HCT116 (cell line): ENCODE measurements around the gene ACAP2. TPM values are rescaled to one million over a fixed set of nuclear protein-coding genes. Genes with fewer than 3 reads are reported as not detected.

Experiments
- ATAC-seq: fragments of 200-7000 bp; cut with Tn5 transposase; 2 replicates; pipeline ENCODE4 v1.9.1; 2020; ENCODE audit warnings: mild to moderate bottlenecking, moderate library complexity
- BruUV-seq: library from RNA; stranded (reverse); fragments of 400-500 nt; replicated peaks from 2 replicates; lab custom pipeline; 2021; lab: Mats Ljungman, UMichigan
- CTCF ChIA-PET: fragments of 300-600 bp; sonication (Branson Sonifier 250); formaldehyde crosslinking; loops from one replicate; lab custom pipeline; 2021; ENCODE audit warnings: antibody characterized with exemption; lab: Charles Lee
- POLR2A ChIA-PET: fragments of 300-600, 350-600 bp; sonication (Branson Sonifier 250); formaldehyde crosslinking; loops from one replicate; lab custom pipeline; 2021; ENCODE audit warnings: antibody characterized with exemption; lab: Charles Lee
- RAD21 ChIA-PET, 2 experiments: fragments of 300-600 bp; sonication (Branson Sonifier 250); formaldehyde crosslinking; loops; one replicate each; lab custom pipeline; 2023; ENCODE audit warnings: low total read pairs in 2 of 2; ENCODE audit not compliant: uncharacterized antibody in 2 of 2, unreplicated experiment in 2 of 2, low non-redundant PET in 1 of 2; lab: Charles Lee
- DNase-seq: peaks from one replicate; pipeline ENCODE4 v3.0.0-alpha.2; 2010; ENCODE audit warnings: low read depth, low spot score
- H2AFZ ChIP-seq: fragments of 200-600 bp; shearing (Covaris generic), sonication (generic); 2 replicates; pipeline ENCODE4 v1.6.1; 2017; ENCODE audit warnings: low read depth, mixed run types, mixed read lengths, antibody characterized with exemption, low read length; ENCODE audit not compliant: poor library complexity, severe bottlenecking
- H3K27ac ChIP-seq: 2 replicates; pipeline ENCODE4 v1.5.1; 2012; ENCODE audit warnings: low read depth, low read length
- H3K27me3 ChIP-seq: fragments of 200-600 bp; sonication (generic); 2 replicates; pipeline ENCODE4 v1.6.1; 2016; ENCODE audit warnings: mixed run types, low read length, mixed read lengths; ENCODE audit not compliant: insufficient read depth
- H3K36me3 ChIP-seq, 2 experiments: fragments of 200-500 bp in 1 of 2; fragments of 200-600 bp in 1 of 2; sonication (Bioruptor generic) in 1 of 2; sonication (generic) in 1 of 2; 2 replicates each; pipeline versions ENCODE4 v1.5.1 to v1.6.1; 2014 to 2016; ENCODE audit warnings: low read length in 2 of 2, inconsistent platforms in 1 of 2, mixed read lengths in 1 of 2, mixed run types in 1 of 2; ENCODE audit not compliant: insufficient read depth in 2 of 2, control insufficient read depth in 1 of 2
- H3K4me1 ChIP-seq, 2 experiments: fragments of 200-600 bp in 1 of 2; sonication (generic) in 1 of 2; 2 replicates each; pipeline versions ENCODE4 v1.5.1 to v1.6.1; 2012 to 2017; ENCODE audit warnings: low read length in 2 of 2, inconsistent platforms in 1 of 2, mild to moderate bottlenecking in 1 of 2, mixed read lengths in 1 of 2, mixed run types in 1 of 2, moderate library complexity in 1 of 2; ENCODE audit not compliant: insufficient read depth in 2 of 2, control insufficient read depth in 1 of 2
- H3K4me2 ChIP-seq: fragments of 200-600 bp; sonication (generic); 2 replicates; pipeline ENCODE4 v1.6.1; 2017; ENCODE audit warnings: mixed run types, low read length, mixed read lengths
- H3K4me3 ChIP-seq, 2 experiments: fragments of 200-600 bp in 1 of 2; sonication (generic) in 1 of 2; replicated peaks in 1 of 2; 2 replicates each; pipeline ENCODE4 v1.5.1; 2011 to 2016; ENCODE audit warnings: low read length in 2 of 2, control low read depth in 1 of 2, low read depth in 1 of 2, mild to moderate bottlenecking in 1 of 2, mixed read lengths in 1 of 2, mixed run types in 1 of 2
- H3K79me2 ChIP-seq: fragments of 200-600 bp; sonication (generic); 2 replicates; pipeline ENCODE4 v1.6.1; 2017; ENCODE audit warnings: mild to moderate bottlenecking, mixed run types, low read length, moderate library complexity, mixed read lengths; ENCODE audit not compliant: insufficient read depth
- H3K9ac ChIP-seq: fragments of 200-600 bp; sonication (generic); 2 replicates; pipeline ENCODE4 v1.6.1; 2016; ENCODE audit warnings: low read length, mixed read lengths
- H3K9me2 ChIP-seq: fragments of 200-600 bp; sonication (generic), shearing (Covaris generic); 2 replicates; pipeline ENCODE4 v1.6.1; 2017; ENCODE audit warnings: mixed run types, mild to moderate bottlenecking, moderate library complexity; ENCODE audit not compliant: insufficient read depth
- H3K9me3 ChIP-seq, 2 experiments: fragments of 200-500 bp in 1 of 2; fragments of 200-600 bp in 1 of 2; sonication (Bioruptor generic) in 1 of 2; sonication (generic) in 1 of 2; 2 replicates each; pipeline ENCODE4 v1.6.1; 2014 to 2017; ENCODE audit warnings: low read length in 2 of 2, mixed read lengths in 2 of 2, inconsistent platforms in 1 of 2, low read depth in 1 of 2, mild to moderate bottlenecking in 1 of 2, mixed run types in 1 of 2, moderate library complexity in 1 of 2; ENCODE audit not compliant: control insufficient read depth in 1 of 2, insufficient read depth in 1 of 2
- H4K20me1 ChIP-seq: fragments of 200-600 bp; sonication (generic), shearing (Covaris generic); 2 replicates; pipeline ENCODE4 v1.6.1; 2017; ENCODE audit warnings: mixed run types, mild to moderate bottlenecking, moderate library complexity; ENCODE audit not compliant: insufficient read depth
- CBX3 ChIP-seq: IDR thresholded peaks from 2 replicates; pipeline ENCODE4 v1.6.1; 2012; ENCODE audit warnings: low read depth
- CEBPB ChIP-seq: IDR thresholded peaks from 2 replicates; pipeline ENCODE4 v1.6.1; 2012; ENCODE audit warnings: low read depth
- ELF1 ChIP-seq: IDR thresholded peaks from 2 replicates; pipeline ENCODE4 v1.6.1; 2012; ENCODE audit warnings: low read depth, borderline replicate concordance
- EZH2 ChIP-seq: fragments of 200-600 bp; sonication (generic); IDR thresholded peaks from 2 replicates; pipeline ENCODE4 v1.6.1; 2017; ENCODE audit warnings: antibody characterized with exemption, mixed run types
- EZH2phosphoT487 ChIP-seq: fragments of 200-600 bp; IDR thresholded peaks from 2 replicates; pipeline ENCODE4 v1.6.1; 2018; ENCODE audit warnings: antibody characterized with exemption, borderline replicate concordance
- JUND ChIP-seq: IDR thresholded peaks from 2 replicates; pipeline ENCODE4 v1.6.1; 2012
- POLR2A ChIP-seq: IDR thresholded peaks from 2 replicates; pipeline ENCODE4 v1.7.0; 2011; ENCODE audit warnings: borderline replicate concordance; ENCODE audit not compliant: insufficient read depth, insufficient read length; ENCODE audit errors: extremely low read depth
- RAD21 ChIP-seq: IDR thresholded peaks from 2 replicates; pipeline ENCODE4 v1.6.1; 2012; ENCODE audit warnings: low read depth, mild to moderate bottlenecking
- SIN3A ChIP-seq: IDR thresholded peaks from 2 replicates; pipeline ENCODE4 v1.6.1; 2012; ENCODE audit warnings: low read depth
- TCF7L2 ChIP-seq: IDR thresholded peaks from 2 replicates; pipeline ENCODE4 v1.7.0; 2011; ENCODE audit warnings: borderline replicate concordance, inconsistent platforms; ENCODE audit not compliant: insufficient read depth, insufficient read length; ENCODE audit errors: extremely low read depth
- ZBTB33 ChIP-seq: IDR thresholded peaks from 2 replicates; pipeline ENCODE4 v1.6.1; 2011; ENCODE audit warnings: mild to moderate bottlenecking, low read length, moderate library complexity; ENCODE audit not compliant: insufficient replicate concordance; ENCODE audit errors: extremely low read depth
- ZNF274 ChIP-seq: fragments of 200-500 bp; sonication (Bioruptor generic); IDR thresholded peaks from 2 replicates; pipeline ENCODE4 v1.6.1; 2014; ENCODE audit warnings: mild to moderate bottlenecking, low read depth, low read length, inconsistent platforms
- intact Hi-C: fragments of 100-400 bp; cut with micrococcal nuclease; formaldehyde crosslinking; loops from 2 replicates; pipeline ENCODE4 v1.10.0; 2022
- total RNA-seq: library from RNA; stranded (reverse); gene quantifications from one replicate; pipeline ENCODE4 v1.2.1, GENCODE V29; 2021; ENCODE audit not compliant: unreplicated experiment

The ACAP2 gene
- total RNA-seq, 1 experiment from 2014 or later, result 43.0 TPM

GRCh38 chr3:195253923-195254432, 188.8 kb downstream of the ACAP2 start:
- H3K4me2 ChIP-seq, result no peak overlapping the region
- CTCF ChIA-PET, result no interaction called here
- no peak overlapping the region for H3K4me3 ChIP-seq
- no peaks in the 10 kb centered on the region for H3K27me3 ChIP-seq
- H3K79me2 ChIP-seq, result peaks cover 10% of the 10 kb centered on the region; the same call in 1 of the 2 replicates
- POLR2A ChIA-PET, result no interaction called here
- no peak overlapping the region for H2AFZ ChIP-seq
- TF ChIP-seq JUND (no peak), ELF1 (no peak), SIN3A (no peak)
- intact Hi-C loops, result no loop called here
- no TSS peak for BruUV-seq
- no peaks in the 10 kb centered on the region for H3K9me3 ChIP-seq
- H3K36me3 ChIP-seq, result no peaks in the 10 kb centered on the region
- DNase-seq, result no peak
- H3K27ac ChIP-seq, result no peak overlapping the region
- H3K9me2 ChIP-seq, result no peaks in the 10 kb centered on the region
- H3K9ac ChIP-seq, result no peak overlapping the region
- RAD21 ChIA-PET, result no interaction called here
- no peak for ATAC-seq
- peaks cover 10 to 15% of the 10 kb centered on the region in 2 experiments for H3K4me1 ChIP-seq
- H4K20me1 ChIP-seq, result no peaks in the 10 kb centered on the region

DNA sequence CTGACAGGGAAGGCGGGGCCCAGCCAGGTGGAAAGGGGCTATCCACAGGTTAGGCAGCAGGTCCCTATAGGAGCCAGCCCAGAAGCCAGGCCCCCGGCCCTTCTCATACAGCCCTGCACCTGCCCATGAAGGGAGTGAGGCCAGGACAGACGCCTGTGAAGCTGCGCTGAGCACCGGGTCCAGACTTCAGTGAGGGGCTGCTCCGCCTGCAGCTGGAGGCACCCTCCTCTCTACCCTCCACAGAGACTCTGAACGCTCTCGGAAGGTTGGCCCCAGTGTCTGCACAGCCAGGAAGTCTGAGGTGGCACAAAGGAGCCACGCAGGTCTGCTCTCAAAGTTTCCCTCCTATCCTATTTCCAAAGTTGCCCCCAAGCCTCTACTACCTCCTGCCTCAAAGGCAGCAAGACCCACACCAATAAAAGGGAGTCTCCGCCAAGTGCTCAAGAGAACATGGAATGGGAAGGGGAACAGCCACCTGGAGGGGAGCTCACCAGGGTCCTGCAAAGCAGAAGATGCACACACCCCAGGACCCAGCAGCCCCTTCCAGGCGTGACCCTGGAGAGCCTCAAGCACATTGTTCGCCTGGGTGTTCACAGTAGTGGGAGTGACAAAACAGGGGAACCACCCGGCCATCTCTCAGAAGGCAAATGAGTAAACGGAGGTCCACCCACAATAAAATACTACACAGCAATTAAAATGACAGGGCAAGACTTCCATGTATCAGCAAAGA, 191.3 kb downstream of the ACAP2 start:
- ATAC-seq (no peak), DNase-seq (no peak)
- Histone ChIP-seq H3K9me2 (no peaks in the 10 kb centered on the region), H3K4me1 (peaks cover 0 to 4% of the 10 kb centered on the region in 2 experiments; a peak in 3 of 4 replicates), H3K27ac (no peak overlapping the region), H3K9ac (no peak overlapping the region), H2AFZ (no peak overlapping the region), H3K9me3 (no peaks in the 10 kb centered on the region), H3K36me3 (no peaks in the 10 kb centered on the region), H3K4me2 (no peak overlapping the region), H3K27me3 (no peaks in the 10 kb centered on the region), H4K20me1 (no peaks in the 10 kb centered on the region), H3K4me3 (no peak overlapping the region), H3K79me2 (no peaks in the 10 kb centered on the region)
- CTCF ChIA-PET, result no interaction called here
- RAD21 ChIA-PET, result no interaction called here
- BruUV-seq, result no TSS peak
- POLR2A ChIA-PET, result no interaction called here
- intact Hi-C loops, result no loop called here
- TF ChIP-seq TCF7L2 (no peak), CEBPB (no peak), ZNF274 (no peak), EZH2phosphoT487 (no peak), EZH2 (no peak), POLR2A (no peak), CBX3 (no peak), RAD21 (no peak), ZBTB33 (no peak), ELF1 (no peak)
- TF ChIP-seq, all 23 proteins: peak for 0
